ENCODE data around the gene ARFGEF3. TPM values are rescaled to one million over a fixed set of nuclear protein-coding genes. Genes with fewer than 3 reads are reported as not detected.

Gene ARFGEF3
- total RNA-seq, 1 donor from 2014 or later, result 0.08 TPM

GRCh38 chr6:138129190-138129589 is 32.5 kb upstream of the ARFGEF3 start:
- no peak overlapping the region for H3K4me3 Mint-ChIP-seq (ENCODE audit: unreplicated experiment)

GRCh38 chr6:138142806-138143205 is 18.9 kb upstream of the ARFGEF3 start:
- H3K4me1 Mint-ChIP-seq (ENCODE audit: unreplicated experiment), result no peaks in the 10 kb centered on the region
- H3K9me3 Mint-ChIP-seq (ENCODE audit: unreplicated experiment), result no peaks in the 10 kb centered on the region
- no peak for TF ChIP-seq CTCF (IDR thresholded peaks at IDR 0.05)
- no peaks in the 10 kb centered on the region for H3K36me3 Mint-ChIP-seq (ENCODE audit: unreplicated experiment)
- no peak for DNase-seq (ENCODE audit: extremely low spot score, unreplicated experiment)
- no peak overlapping the region for H3K4me3 Mint-ChIP-seq (ENCODE audit: unreplicated experiment)
- no peak overlapping the region for H3K27ac Mint-ChIP-seq (ENCODE audit: unreplicated experiment)
- H3K27me3 Mint-ChIP-seq (ENCODE audit: unreplicated experiment), result peaks cover 61% of the 10 kb centered on the region

More at GRCh38 chr6:138129190-138129589, 32.5 kb upstream of the ARFGEF3 start:
- DNase-seq (ENCODE audit: extremely low spot score, unreplicated experiment), result no peak
- H3K27me3 Mint-ChIP-seq (ENCODE audit: unreplicated experiment), result peaks cover 45% of the 10 kb centered on the region
- no peaks in the 10 kb centered on the region for H3K36me3 Mint-ChIP-seq (ENCODE audit: unreplicated experiment)
- no peak overlapping the region for H3K27ac Mint-ChIP-seq (ENCODE audit: unreplicated experiment)
- no peak for TF ChIP-seq CTCF (IDR thresholded peaks at IDR 0.05)
- peaks cover 3% of the 10 kb centered on the region for H3K9me3 Mint-ChIP-seq (ENCODE audit: unreplicated experiment)
- no peaks in the 10 kb centered on the region for H3K4me1 Mint-ChIP-seq (ENCODE audit: unreplicated experiment)

GRCh38 chr6:138145402-138145801 is 16.3 kb upstream of the ARFGEF3 start:
- TF ChIP-seq CTCF (IDR thresholded peaks at IDR 0.05), result no peak
- Mint-ChIP-seq H3K27me3 (ENCODE audit: unreplicated experiment) (peaks cover 63% of the 10 kb centered on the region), H3K4me3 (ENCODE audit: unreplicated experiment) (no peak overlapping the region), H3K4me1 (ENCODE audit: unreplicated experiment) (no peaks in the 10 kb centered on the region), H3K36me3 (ENCODE audit: unreplicated experiment) (no peaks in the 10 kb centered on the region), H3K27ac (ENCODE audit: unreplicated experiment) (no peak overlapping the region), H3K9me3 (ENCODE audit: unreplicated experiment) (no peaks in the 10 kb centered on the region)
- DNase-seq (ENCODE audit: extremely low spot score, unreplicated experiment), result no peak

- TF ChIP-seq CTCF (IDR thresholded peaks at IDR 0.05), result no peak
- no peak overlapping the region for H3K27ac Mint-ChIP-seq (ENCODE audit: unreplicated experiment)
- H3K9me3 Mint-ChIP-seq (ENCODE audit: unreplicated experiment), result no peaks in the 10 kb centered on the region
- no peaks in the 10 kb centered on the region for H3K4me1 Mint-ChIP-seq (ENCODE audit: unreplicated experiment)
- H3K36me3 Mint-ChIP-seq (ENCODE audit: unreplicated experiment), result no peaks in the 10 kb centered on the region
- H3K4me3 Mint-ChIP-seq (ENCODE audit: unreplicated experiment), result no peak overlapping the region
- no peak for DNase-seq (ENCODE audit: extremely low spot score, unreplicated experiment)
- peaks cover 62% of the 10 kb centered on the region for H3K27me3 Mint-ChIP-seq (ENCODE audit: unreplicated experiment)
Measured at GRCh38 chr6:138146544-138146943, 15.2 kb upstream of the ARFGEF3 start.

GRCh38 chr6:138155443-138155842 is 6.3 kb upstream of the ARFGEF3 start:
- no peak overlapping the region for H3K27ac Mint-ChIP-seq (ENCODE audit: unreplicated experiment)
- no peaks in the 10 kb centered on the region for H3K4me1 Mint-ChIP-seq (ENCODE audit: unreplicated experiment)
- no peak for DNase-seq (ENCODE audit: extremely low spot score, unreplicated experiment)
- peaks cover 18% of the 10 kb centered on the region for H3K9me3 Mint-ChIP-seq (ENCODE audit: unreplicated experiment)
- TF ChIP-seq CTCF (IDR thresholded peaks at IDR 0.05), result no peak
- peaks cover 67% of the 10 kb centered on the region for H3K27me3 Mint-ChIP-seq (ENCODE audit: unreplicated experiment)
- no peak overlapping the region for H3K4me3 Mint-ChIP-seq (ENCODE audit: unreplicated experiment)
- no peaks in the 10 kb centered on the region for H3K36me3 Mint-ChIP-seq (ENCODE audit: unreplicated experiment)

All from osteocyte (in vitro differentiated cells).